Measurements from ENCODE around the gene TGM4.

The TGM4 gene

DNA sequence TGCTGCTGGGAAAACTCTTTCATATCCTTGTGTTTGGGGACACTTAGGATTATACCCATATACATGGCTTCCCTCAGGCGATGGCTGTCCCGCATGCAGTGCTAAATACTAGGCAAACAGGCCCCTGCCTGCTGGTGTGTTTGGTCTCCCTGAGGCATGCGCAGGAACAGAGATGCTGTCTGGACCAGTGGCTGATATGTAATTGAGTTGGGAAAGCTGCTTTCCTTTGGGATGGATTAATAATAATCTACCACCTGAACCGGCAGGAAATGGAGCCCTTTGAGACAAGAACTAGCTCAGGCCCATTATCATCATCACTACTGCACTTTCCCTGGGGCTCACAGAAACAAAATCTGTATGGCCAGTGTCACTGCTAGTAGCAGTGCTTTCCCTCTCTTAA, 83.6 kb downstream of the TGM4 start:
- no peak for DNase-seq

DNA sequence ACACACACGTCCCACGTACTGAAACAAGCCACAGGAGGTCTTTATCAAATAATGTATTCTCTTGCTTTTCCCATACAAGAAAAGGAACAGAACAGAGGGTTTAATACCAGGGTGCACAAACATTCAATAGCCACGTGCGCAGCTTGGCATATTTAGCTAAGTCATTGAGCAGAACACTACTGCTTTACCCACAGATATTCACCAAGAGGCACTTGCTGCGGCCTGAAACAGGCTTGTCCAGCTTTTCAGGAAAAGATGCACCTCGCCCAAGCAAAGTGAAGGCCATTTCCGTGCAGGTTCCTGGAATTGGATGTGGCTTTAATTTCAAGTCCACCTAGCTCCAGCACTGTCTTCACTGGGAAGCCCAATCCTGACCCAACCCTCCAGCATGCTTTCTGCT, 84.0 kb downstream of the TGM4 start:
- DNase-seq = no peak

DNA sequence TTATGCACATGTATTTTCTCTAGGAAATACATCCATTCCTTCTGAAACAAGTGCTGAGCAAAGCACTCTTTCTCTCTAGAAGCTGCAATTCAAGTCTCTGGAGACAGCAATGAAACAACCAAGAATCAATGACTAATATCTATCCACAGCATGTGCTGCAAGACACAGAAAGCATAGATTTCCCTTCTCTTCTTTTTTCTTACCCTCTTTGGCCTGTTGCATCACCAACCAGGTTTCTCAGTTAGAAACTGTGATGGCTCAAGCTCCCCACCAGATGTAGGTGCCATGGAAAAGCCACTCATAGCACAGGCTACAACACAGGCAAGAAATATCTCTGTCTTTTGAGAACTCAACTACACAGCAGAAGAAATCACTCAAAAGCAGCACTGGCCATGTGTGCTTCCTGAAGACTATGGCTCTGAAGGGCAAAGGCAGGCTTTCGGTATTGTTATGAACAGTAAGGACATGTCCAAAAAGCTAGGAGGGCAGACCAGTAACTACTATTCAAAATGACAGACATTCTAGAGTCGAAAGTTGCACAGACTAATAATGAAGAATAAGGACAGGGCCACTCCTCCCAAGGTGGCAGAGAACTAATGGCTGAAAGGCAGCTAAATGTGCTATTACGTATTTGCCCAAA, 86.1 kb downstream of the TGM4 start:
- no peak for DNase-seq

DNA sequence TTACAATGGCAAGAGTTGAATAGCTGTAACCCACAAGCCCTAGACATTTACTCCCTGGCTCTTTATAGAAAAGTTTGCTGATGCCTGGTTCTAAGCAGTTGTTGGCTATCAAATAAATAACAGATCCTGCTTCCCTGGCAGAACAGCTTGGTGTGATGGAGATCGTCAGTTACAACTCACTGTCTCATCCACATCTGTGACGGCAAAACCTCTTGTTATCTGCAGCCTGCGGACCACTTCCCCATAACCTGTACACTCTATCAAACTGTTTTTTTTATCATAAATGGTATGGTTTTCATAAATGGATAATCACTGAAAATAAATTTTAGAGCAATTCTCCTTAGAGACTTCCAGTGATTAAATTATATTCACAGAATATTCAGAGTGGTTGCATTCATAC, 87.5 kb downstream of the TGM4 start:
- DNase-seq = peak; percentile 16

DNA sequence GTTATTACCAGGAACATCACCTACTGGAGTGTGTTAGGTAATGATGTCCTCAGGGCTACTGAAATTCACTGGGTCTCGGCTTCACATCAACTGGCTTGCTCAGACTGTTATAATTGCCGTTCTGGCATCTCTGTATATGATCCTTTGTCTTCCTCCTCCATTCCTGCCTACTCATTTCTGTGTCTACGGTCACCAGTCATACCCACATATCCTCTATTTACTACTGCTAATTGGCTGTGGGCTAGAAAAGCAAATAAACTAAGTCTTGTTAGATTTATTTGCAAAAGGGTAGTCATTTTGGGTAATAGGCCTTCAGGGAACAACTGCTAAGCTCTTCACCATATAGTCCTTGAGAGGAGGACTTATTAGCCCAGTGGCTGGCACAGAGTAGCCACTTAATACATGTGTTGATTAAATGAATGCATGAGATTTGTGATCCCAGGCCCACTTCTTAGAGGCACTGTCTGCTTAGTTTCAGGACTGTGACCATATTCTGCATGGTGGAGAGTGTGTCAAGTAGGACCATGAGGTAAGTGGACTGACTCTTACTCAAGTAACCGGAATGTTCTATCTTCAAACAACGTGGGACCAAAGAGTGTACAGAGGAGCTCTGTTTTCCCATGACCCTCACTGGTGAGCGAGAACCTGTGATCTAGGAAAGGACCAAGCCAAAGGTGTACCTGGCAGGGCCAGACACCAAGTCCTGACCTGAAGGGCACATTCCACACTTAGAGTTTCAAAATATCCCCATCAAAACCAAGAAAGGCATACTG, 88.4 kb downstream of the TGM4 start:
- DNase-seq = no peak

DNA sequence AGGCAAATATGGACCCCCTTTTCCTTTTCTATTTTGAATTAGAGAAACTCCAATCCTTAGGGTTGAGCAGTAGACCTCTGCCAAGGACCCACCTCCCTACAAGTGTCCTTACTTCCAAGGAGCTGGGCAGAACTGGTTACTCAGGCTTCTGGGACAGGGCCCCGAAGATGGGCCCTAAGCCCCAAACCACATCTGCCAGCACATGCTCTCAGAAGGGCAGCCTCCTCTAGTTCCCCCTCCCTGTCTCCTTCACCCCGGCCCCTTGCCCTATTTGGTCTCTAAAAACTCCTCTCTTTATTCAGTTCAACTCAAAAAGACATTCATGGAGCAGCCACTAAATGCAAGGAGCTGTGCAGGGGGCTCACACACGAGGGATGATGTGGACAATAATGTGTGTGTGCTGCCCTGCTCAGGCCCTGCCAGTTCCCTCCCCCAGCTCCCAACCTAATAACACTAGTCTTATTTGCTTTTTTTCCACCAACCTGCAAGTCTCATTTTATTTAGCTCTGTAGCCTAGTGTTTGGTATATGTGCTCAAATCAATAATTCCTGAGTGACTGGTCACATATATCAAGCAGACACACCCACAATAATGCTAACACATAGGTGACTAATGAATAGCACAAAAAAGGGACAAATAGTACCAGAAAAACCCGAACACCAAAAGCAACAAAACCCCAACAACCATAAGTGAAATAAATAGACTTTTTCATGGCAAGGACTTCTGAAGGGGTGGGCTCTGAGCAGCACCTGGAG, 89.3 kb downstream of the TGM4 start:
- DNase-seq = no peak

Measured in OCI-M1 (cell line).